ENCODE measurements around the gene GPC6. TPM values are rescaled to one million over a fixed set of nuclear protein-coding genes. Genes with fewer than 3 reads are reported as not detected.
A peak's percentile ranks its signal among the peaks of the same experiment; 100 is the strongest.

The GPC6 gene
- total RNA-seq, 1 donor from 2014 or later, result 63.0 TPM

GRCh38 chr13:94263038-94263437 is 1036.4 kb downstream of the GPC6 start:
- H3K27me3 ChIP-seq (ENCODE audit: insufficient read depth, low read length), result no peaks in the 10 kb centered on the region
- no peaks in the 10 kb centered on the region for H3K36me3 ChIP-seq (ENCODE audit: insufficient read depth, low read length)
- H3K79me2 ChIP-seq (ENCODE audit: insufficient read depth, low read length), result no peaks in the 10 kb centered on the region
- TF ChIP-seq CTCF (IDR thresholded peaks at IDR 0.05; ENCODE audit: insufficient read depth, low read depth, low read length), result no peak
- TF ChIP-seq EZH2 (IDR thresholded peaks at IDR 0.05; ENCODE audit: insufficient read depth, low read length), result no peak
- no peak overlapping the region for H3K27ac Mint-ChIP-seq (ENCODE audit: unreplicated experiment)
- H2AFZ ChIP-seq (ENCODE audit: low read depth, low read length), result no peak overlapping the region
- H3K4me1 Mint-ChIP-seq (ENCODE audit: low read depth, unreplicated experiment), result peaks cover 7% of the 10 kb centered on the region
- DNase-seq (ENCODE audit: low read depth) (no peak), FAIRE-seq (no peak)
- H3K4me1 ChIP-seq (ENCODE audit: insufficient read depth, low read length), result no peaks in the 10 kb centered on the region
- H3K9me3 ChIP-seq (ENCODE audit: insufficient read depth, low read depth, low read length), result no peaks in the 10 kb centered on the region
- H3K27ac ChIP-seq (ENCODE audit: low read depth, low read length), result no peak overlapping the region
- peaks cover 2% of the 10 kb centered on the region for H3K27me3 Mint-ChIP-seq (ENCODE audit: low read depth, unreplicated experiment)
- no peaks in the 10 kb centered on the region for H4K20me1 ChIP-seq (ENCODE audit: insufficient read depth, low read length)
- H3K9ac ChIP-seq (ENCODE audit: low read length), result no peak overlapping the region
- no peak overlapping the region for H3K4me3 Mint-ChIP-seq (ENCODE audit: unreplicated experiment)
- no peaks in the 10 kb centered on the region for H3K36me3 Mint-ChIP-seq (ENCODE audit: low read depth, unreplicated experiment)
- no peak overlapping the region for H3K4me3 ChIP-seq (ENCODE audit: insufficient read depth, low read depth, low read length)
- no peak overlapping the region for H3K4me2 ChIP-seq (ENCODE audit: low read length)
- peaks cover 3% of the 10 kb centered on the region for H3K9me3 Mint-ChIP-seq (ENCODE audit: unreplicated experiment)

GRCh38 chr13:94267581-94268366 is 1041.2 kb downstream of the GPC6 start:
- Mint-ChIP-seq H3K36me3 (ENCODE audit: low read depth, unreplicated experiment) (no peaks in the 10 kb centered on the region), H3K9me3 (ENCODE audit: unreplicated experiment) (peaks cover 6% of the 10 kb centered on the region), H3K4me1 (ENCODE audit: low read depth, unreplicated experiment) (peaks cover 4% of the 10 kb centered on the region), H3K27me3 (ENCODE audit: low read depth, unreplicated experiment) (no peaks in the 10 kb centered on the region), H3K4me3 (ENCODE audit: unreplicated experiment) (no peak overlapping the region), H3K27ac (ENCODE audit: unreplicated experiment) (no peak overlapping the region)
- no peaks in the 10 kb centered on the region for H4K20me1 ChIP-seq (ENCODE audit: insufficient read depth, low read length)
- no peaks in the 10 kb centered on the region for H3K4me1 ChIP-seq (ENCODE audit: insufficient read depth, low read length)
- FAIRE-seq (no peak), DNase-seq (ENCODE audit: low read depth) (no peak)
- TF ChIP-seq EZH2 (IDR thresholded peaks at IDR 0.05; ENCODE audit: insufficient read depth, low read length), result no peak
- TF ChIP-seq CTCF (IDR thresholded peaks at IDR 0.05; ENCODE audit: insufficient read depth, low read depth, low read length), result no peak
- H3K9me3 ChIP-seq (ENCODE audit: insufficient read depth, low read depth, low read length), result no peaks in the 10 kb centered on the region
- H3K36me3 ChIP-seq (ENCODE audit: insufficient read depth, low read length), result no peaks in the 10 kb centered on the region
- H3K79me2 ChIP-seq (ENCODE audit: insufficient read depth, low read length), result no peaks in the 10 kb centered on the region
- no peak overlapping the region for H3K4me2 ChIP-seq (ENCODE audit: low read length)
- no peak overlapping the region for H2AFZ ChIP-seq (ENCODE audit: low read depth, low read length)
- no peak overlapping the region for H3K27ac ChIP-seq (ENCODE audit: low read depth, low read length)
- no peaks in the 10 kb centered on the region for H3K27me3 ChIP-seq (ENCODE audit: insufficient read depth, low read length)
- H3K9ac ChIP-seq (ENCODE audit: low read length), result no peak overlapping the region
- no peak overlapping the region for H3K4me3 ChIP-seq (ENCODE audit: insufficient read depth, low read depth, low read length)

- H3K27ac ChIP-seq (ENCODE audit: low read depth, low read length), result no peak overlapping the region
- FAIRE-seq (no peak), DNase-seq (ENCODE audit: low read depth) (peak; percentile 33)
- no peaks in the 10 kb centered on the region for H3K9me3 ChIP-seq (ENCODE audit: insufficient read depth, low read depth, low read length)
- H3K9ac ChIP-seq (ENCODE audit: low read length), result no peak overlapping the region
- Mint-ChIP-seq H3K27ac (ENCODE audit: unreplicated experiment) (no peak overlapping the region), H3K27me3 (ENCODE audit: low read depth, unreplicated experiment) (no peaks in the 10 kb centered on the region), H3K36me3 (ENCODE audit: low read depth, unreplicated experiment) (no peaks in the 10 kb centered on the region), H3K4me1 (ENCODE audit: low read depth, unreplicated experiment) (peaks cover 4% of the 10 kb centered on the region), H3K4me3 (ENCODE audit: unreplicated experiment) (no peak overlapping the region), H3K9me3 (ENCODE audit: unreplicated experiment) (peaks cover 6% of the 10 kb centered on the region)
- H3K79me2 ChIP-seq (ENCODE audit: insufficient read depth, low read length), result no peaks in the 10 kb centered on the region
- TF ChIP-seq EZH2 (IDR thresholded peaks at IDR 0.05; ENCODE audit: insufficient read depth, low read length), result no peak
- no peak overlapping the region for H3K4me2 ChIP-seq (ENCODE audit: low read length)
- H3K4me1 ChIP-seq (ENCODE audit: insufficient read depth, low read length), result no peaks in the 10 kb centered on the region
- no peaks in the 10 kb centered on the region for H3K27me3 ChIP-seq (ENCODE audit: insufficient read depth, low read length)
- no peak overlapping the region for H3K4me3 ChIP-seq (ENCODE audit: insufficient read depth, low read depth, low read length)
- H3K36me3 ChIP-seq (ENCODE audit: insufficient read depth, low read length), result no peaks in the 10 kb centered on the region
- no peak overlapping the region for H2AFZ ChIP-seq (ENCODE audit: low read depth, low read length)
- no peaks in the 10 kb centered on the region for H4K20me1 ChIP-seq (ENCODE audit: insufficient read depth, low read length)
Measured at GRCh38 chr13:94268661-94269060, 1042.1 kb downstream of the GPC6 start.

Data from astrocyte (in vitro differentiated cells and primary cell).